HG03103 (cell line): Measurements from ENCODE around the gene PPP1R13B.

Experiments used
- ATAC-seq: cut with Tn5 transposase; IDR thresholded peaks from one replicate; pipeline ENCODE4 v1.9.1; 2021; ENCODE audit warnings: low read depth; ENCODE audit not compliant: unreplicated experiment

The PPP1R13B gene

DNA sequence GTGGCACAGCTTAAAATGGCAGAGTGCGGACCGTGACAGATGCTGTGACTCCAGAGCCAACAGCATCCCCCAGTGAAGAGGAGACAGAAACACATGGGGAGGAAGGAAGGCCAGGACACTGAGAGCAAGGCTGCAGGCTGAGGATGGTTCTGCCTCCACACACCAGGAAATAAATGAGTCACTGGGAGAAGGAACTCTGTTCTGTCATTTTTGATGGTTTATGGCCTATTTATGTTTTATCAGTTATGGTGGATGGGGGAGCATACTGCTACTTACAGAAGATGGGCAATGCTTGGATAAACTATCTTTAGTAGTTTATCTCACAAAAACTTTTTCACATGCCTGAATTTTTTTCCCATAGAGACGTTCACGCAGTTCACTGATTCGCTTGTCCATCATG is 97.9 kb downstream of the PPP1R13B start:
- ATAC-seq, result no peak

DNA sequence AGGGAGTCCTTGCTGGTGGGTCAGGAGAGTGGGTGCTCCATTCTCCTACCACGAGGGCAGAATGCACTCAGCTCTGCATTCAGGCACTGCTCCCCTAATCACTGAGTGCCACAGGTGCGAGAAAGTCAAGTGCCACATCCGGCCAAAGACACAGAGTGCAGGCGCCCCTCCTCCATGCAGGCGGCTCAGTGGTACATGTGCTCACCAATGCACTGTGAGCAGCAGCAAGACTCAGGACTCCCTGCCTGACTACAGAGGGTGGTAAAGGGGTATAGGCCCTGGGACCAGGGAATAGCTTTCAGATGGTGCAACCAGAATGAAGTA is 98.9 kb downstream of the PPP1R13B start:
- ATAC-seq, result no peak

DNA sequence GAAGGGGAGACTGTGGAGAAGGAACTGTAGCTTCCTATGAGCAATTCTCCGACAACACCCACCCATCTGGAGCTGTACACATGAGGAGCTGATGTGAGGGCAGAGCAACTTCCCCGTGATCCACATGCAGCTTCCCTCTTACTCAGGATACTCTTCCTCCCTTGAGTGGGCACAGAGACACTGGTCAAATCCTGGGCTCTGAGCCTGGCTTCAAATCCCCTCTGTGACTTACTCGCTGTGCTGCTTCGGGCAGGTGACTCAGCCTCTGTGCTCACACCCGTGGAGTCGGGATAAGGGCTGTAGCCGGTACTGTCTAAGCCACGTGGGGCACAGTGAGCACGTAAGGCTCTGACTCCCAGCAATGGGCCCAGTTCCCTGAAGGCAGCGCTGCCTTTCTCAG is 100.7 kb downstream of the PPP1R13B start:
- no peak for ATAC-seq

DNA sequence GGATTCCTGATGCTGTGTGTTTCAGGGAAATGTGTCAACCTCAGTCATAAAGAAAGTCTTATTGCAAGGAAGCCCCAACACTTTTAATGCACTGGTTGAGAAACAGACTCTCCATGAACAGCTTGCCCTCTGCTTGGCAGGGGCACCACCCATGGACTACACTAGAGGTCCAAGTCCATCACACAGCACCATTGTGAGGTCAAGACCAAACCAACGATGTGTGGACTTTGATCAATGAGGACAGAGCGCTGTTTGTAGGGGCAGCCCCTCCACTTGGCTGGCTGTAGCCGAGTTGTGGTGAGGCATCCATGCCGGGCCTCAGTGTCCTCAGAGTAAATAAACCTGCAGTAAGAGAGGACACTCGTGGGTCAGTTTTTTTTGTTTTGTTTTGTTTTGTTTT is 102.0 kb downstream of the PPP1R13B start:
- no peak for ATAC-seq

DNA sequence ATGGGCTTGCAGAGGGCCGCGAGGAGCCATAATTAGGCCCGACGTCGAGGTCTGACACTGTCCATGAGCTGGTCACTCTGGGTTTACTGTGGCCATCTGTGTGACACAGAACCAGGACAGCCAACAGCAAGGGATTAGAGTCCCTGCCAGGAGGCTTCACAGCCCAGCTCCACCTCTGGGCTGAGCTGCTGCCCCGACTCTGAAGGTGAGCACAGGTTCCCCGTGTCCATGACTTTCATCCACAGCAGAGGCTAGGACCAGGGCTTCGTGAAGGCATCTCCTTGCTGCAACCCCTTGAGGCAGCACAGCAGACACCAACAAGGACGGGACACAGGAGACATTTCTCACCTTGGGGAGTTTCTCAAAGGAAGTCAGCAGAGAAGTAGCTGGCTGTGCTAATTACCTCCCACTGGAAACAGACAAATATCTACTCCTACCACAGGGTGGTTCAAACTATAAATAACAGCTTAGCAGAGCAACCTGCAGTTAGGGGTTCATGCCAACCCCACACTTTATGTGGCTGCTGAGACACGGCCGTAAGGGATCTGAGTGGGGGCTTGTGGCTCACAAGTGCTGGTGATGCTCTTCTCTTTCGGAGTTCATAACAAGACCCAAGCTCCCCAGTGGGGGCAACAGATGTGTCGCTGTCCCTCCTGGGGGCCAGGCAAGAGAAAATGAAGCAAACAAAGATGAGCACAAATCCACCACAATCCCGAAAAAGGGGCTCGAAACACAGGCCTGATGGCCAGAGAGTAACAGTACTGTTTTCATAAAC is 102.6 kb downstream of the PPP1R13B start:
- no peak for ATAC-seq

DNA sequence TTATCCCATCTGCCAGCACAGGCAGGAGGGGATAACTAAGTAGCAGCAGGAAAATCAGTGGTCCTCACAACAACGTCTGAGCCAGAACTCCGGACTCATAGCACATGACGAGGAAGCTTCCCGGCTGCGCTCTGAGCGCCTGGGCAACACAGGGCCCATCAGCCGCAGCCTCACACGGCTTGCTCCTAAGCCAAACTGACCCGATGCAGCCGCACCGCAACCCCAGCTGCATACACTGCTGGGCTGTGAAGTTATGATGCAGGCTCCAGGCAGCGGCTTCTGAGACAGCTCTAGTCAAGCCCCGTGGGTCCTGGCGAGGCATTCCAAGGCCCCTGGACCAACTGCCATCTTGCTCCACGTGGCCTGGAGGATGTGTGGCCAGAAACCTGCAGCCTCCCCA is 103.7 kb downstream of the PPP1R13B start:
- ATAC-seq, result no peak

DNA sequence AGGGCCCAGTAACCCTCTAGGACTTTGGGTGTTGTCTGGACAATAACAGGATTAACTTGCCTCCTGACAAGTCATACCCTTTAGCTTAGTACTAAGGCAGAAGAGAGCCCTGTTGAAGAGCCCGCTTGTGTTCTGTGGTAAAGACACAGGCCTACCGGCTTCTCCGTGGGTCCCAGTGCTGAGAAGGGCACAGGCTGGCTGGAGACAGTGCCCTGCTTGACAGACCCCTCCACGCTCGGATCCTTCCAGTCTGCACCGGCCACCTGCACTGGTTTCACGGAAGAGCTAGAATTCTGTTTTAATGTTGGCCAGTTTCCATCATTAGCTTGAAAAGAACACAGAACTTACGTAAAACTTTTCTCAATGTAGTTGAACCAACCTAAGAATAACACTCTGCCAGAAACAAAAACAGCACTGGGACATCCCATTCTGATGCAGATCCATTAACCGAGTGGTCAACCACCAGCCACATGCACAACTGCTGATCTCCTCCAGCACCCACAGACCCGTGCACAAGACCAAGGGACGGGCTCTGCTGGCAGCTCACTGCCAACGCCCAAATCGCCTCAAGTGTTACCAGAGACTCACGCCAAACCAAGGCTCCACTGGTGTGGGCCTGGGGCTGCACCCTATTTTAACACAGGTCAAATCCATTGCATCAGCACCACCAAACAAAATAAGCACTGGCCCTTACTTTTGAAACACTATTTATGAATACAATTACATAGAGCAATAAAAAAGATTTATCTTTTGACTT is 104.7 kb downstream of the PPP1R13B start:
- no peak for ATAC-seq

DNA sequence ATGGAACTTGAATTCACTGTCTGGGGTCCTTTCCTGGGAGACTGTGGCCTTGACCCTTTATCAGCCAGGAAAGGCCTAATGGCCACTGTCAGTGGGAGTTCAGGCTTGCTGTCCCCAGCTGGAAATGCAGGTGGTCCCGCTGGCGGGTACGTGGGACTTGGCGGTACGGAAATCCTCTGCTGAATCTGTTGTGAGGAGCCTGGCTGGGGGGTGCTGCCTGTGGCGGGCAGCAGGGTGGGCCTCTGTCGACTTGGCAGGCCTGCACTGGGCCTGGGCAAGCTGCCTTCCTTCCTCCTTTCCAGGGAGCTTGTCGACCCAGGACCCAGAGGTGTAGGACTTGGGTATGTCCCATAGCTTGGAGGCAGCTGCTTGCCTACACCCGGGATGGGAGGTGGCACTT is 105.5 kb downstream of the PPP1R13B start:
- ATAC-seq, result no peak

DNA sequence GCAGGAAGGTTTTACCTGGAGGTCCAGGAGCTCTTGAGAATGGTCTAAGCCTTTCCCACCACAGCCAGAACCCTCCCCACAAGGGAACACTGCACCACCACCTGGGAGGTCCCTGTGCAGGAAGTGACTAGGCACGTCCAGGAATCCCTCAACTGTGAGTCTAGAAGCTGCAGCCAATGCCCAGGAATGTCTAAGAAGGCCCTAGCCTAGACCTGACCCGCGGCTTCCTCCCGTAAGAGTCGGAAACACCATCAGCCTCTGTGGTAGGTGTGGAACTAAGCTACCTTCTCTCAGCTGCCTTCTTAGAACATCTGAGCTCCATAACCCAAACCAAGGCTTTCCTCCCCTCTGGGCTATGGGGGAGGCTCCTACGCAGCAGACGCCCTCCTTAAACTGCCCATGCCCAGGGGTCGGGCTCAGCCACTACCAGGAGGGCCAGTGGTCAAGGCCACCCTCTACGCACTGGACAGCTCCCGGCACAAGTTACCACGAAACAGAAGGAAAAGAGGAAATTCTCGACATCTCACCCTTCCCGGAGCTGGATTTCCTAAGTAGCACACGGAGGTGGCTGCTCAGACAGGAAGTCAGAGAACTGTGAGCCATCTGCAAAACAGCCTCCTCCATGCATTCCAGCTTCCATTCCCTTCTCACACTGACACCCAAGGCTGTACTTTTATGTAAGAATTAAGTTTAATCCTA is 106.2 kb downstream of the PPP1R13B start:
- ATAC-seq, result no peak

DNA sequence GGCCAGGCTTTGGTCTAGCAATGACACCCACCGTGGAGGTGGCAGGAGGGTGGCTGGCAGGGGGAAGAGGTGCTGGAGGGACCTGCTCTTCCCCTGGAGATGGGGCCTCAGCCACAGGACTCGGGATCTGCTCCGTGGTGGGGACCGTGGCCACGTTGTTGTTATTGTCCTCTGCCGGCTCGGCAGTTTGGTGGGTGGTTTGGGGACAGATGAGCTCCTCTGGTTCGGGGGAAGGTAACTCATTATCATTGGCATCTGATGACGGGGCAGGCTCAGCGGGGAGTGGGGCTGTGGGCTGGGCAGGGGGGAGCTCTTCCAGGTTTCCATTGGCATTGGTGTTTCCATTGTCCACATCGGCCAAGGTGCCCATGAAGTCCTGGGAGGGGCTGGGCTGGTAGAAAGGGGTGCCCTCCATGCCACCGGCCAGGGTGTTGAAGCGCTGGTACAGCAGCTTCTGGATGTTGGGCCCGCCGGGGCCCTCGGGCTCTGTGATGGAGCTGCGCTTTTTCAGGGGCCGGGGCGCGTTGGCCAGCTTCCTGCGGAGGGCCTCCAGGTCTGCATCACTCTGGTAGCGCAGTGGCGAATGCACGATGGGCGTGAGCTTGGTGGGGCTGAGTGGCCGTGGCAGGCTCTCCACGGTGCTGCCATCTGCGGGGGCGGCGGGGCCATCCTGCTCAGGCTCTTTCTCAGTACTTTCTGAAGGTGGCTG is 107.4 kb downstream of the PPP1R13B start:
- ATAC-seq, result no peak

DNA sequence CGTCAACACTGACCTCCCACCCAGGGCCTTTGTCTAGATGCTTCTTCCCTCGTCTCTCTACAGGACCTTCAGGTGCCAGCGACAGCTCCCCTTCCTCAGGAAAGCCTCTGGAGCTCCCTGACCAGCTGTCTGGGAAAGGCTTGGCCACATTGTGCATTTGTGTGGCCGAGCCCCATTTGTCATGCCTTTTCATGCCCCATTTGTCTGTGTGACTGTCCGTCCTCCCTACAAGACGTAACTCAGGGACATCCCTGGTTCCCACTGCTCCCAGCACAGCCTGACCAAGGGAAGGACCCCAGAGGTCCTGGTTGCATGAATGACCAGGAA is 107.9 kb downstream of the PPP1R13B start:
- ATAC-seq, result no peak

DNA sequence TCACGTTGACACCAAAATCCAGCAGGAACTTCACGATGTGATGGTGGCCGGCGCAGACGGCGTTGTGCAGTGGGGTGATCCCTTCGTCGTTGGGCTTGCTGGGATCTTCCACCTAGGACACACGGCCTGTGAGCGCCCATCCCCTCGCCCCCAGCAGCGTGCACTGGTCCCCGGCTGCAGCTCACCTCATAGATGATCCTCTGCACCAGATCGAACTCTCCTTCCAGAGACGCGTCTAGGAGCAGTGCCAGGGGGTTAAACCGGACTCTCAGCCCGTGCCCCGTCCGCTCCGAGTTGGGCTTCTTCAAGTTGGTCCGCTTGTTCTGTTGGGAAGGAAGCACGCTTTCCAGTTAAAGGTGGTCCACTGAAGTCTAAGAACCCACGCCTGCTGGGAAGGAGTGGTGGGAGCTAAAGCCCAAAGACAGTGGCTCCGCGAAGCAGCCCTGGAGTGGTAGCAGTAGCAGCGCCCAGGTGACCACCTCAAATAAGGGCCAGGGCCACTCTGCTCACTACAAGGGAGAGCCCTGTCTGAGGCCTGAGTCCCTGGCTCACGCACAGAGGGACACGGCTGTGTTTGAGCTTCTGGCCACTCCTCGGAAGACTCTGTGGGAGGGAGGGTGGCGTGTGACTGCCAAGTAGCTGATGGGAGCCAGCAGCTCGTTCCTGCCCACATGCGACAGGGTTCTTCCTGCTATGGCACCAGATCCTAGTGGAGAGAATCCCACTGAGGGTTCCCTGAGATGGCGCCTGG is 108.5 kb downstream of the PPP1R13B start:
- no peak for ATAC-seq

DNA sequence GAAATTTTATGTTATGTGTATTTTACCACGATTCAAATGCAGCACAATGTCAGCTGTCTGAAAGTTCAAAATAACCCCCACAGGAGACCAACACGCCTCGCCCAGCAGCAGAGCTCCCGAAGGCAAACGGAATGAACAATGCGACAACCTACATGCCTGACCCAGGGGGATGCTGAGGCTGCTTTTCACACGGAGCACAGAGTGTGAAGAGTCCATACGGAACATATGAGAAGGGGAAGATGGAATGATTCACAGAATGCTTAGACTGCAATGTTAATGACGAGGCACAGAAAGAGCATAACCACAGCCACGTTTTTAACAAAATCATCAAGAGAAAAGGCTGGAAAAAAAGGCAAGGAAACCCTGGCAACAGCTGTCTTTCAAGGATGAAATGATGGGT is 109.2 kb downstream of the PPP1R13B start:
- no peak for ATAC-seq

DNA sequence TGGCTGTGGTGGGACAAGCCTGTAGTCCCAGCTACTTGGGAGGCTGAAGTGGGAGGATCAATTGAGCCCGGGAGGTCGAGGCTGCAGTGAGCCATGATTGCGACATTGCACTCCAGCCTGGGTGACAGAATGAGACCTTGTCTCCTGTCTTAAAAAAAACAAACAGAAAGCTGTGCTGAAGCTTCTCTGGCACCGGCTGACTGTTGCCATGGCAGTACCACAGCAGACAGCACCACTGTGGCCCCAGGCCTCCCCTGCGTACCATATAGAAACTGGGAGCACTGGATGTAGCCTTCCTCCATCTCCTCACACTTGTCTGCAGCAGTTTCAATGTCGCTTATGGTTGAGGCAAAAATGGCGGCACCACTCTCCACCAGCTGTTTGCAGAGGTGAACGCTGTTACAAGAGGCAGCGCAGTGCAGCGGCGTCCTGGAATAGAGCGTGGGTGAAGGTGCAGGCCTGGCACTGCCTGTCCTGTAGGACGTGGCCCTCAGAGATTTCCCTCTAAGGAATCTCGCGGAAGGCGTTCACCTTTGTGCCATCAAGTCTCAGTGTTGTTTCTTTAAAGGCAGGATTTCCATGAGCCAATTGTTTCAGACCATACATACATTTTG is 109.8 kb downstream of the PPP1R13B start:
- ATAC-seq, result no peak

DNA sequence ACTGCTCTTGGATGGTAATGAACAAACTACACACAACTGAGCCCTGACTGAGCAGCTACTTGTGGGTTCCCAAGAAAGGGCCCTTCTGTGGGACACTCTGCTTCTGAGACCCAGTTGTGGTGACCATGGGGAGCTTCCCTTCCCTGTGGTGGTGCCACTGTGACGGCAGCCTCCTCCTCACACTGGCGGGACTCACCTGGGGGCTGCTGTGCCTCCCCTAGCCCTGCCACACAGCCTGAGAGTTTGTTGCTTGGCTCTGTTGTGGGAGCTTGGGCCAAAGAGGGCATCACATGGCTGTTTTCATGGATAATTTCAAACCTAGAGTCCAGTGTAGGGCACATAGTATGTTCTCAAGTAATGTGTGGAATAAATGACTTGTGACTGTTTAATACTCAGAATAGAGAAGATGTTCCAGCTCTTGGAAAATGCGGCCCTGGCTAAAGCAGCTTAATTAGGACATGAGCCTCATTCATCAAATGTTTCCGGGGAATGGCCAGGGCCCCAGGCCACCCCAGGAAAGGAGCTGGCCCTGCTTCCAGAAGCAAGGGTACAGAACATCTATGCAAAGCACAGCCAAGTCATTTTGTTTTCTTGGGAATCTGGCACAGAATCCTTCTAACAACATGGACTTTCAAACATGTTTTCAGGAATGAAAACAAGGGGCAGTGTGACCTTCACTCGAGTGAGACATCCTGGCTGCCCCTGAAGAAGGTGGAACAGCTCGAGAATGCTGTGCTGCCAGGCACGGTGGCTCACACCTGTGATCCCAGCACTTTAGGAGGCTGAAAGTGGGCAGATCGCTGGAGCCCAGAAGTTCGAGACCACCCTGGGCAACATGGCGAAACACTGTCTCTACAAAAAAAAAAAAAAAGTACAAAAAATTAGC is 110.6 kb downstream of the PPP1R13B start:
- ATAC-seq, result no peak

DNA sequence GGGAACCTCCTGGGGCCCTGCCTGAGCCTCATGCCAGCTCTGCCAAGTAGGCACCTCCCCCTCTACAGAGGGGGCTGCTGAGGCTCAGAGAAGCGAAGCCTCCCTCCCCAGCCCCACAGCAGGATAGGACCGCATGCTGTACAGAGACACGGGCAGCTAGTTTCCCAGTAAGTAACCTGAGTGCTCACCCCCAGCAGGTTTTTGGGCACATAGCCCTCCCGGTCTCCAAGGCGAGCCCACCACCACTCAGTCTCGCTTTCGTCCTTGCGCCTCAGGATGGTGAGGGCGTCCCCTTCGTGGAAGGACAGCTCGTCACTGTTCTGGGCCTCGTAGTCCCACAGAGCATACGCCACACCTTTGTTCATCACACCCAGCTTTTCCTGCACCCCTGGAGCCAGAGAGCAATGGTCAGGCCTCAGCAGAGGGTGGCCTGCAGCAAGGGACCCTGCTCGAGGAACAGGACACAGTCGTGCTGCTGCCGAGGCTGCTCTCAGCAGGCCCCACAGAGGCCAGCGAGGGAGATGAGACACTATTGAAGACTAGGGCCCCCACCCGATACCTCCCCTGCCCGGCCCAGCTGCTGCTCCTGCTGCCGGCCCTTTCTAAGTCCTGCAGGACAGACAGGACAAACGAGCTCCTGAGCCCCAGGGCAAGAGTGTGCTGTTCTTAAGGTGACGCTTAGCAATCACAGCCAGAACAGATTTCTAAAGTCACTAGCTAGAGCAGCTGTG is 111.4 kb downstream of the PPP1R13B start:
- no peak for ATAC-seq

DNA sequence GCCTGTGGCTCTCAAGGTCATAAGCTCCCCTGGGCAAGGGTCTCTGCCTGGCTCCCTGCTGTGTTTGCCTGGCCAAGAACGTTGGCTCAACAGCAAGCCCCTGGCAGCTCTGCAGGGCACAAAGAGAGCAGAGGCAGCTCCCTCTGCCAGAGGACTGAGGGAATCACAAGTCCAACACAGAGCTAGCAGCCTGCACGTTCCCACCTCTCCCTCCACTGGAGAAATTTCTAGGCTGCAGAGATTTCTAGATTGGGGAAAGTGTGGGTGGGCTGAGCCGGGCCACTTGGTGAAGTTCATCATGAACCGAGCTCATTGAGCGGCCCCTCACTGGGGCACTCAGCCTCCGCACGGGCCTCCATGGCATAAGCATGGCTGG is 111.9 kb downstream of the PPP1R13B start:
- no peak for ATAC-seq

DNA sequence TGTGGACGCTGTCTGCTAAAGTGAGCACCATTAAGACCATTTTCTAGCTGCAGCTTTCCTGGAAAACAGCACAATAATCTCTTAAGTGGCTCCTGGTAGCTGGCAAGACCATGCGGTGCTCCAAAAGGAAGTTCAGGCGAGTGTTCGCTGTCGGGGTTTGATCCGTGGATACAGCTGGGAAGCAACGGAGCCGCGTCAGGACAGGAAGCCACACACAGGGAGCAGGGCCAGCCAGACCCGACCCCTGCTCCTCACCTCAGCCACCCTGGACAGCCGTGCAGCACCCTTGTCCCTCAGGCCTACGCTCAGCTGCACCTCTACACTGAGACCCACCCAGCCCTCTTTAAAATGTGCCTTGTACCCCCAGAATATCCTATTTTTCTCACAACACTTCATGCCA is 112.4 kb downstream of the PPP1R13B start:
- ATAC-seq, result no peak
